Right lobe of liver (tissue), 6 donors: ENCODE measurements around the gene ASF1B. TPM values are rescaled to one million over a fixed set of nuclear protein-coding genes. Genes with fewer than 3 reads are reported as not detected.

Experiments
- ATAC-seq, 4 donors: fragments of 200-7000 bp; cut with Tn5 transposase; one replicate each; pipeline ENCODE4 v1.9.1; 2020; ENCODE audit warnings: mild to moderate bottlenecking in 4 of 4, moderate library complexity in 4 of 4
- DNase-seq, 3 donors: peaks; one replicate each; pipeline ENCODE4 v3.0.0-alpha.2; 2020
- H3K27ac ChIP-seq, 3 donors: fragments of 200-600 bp; one replicate each; pipeline ENCODE4 v1.8.0; 2022
- H3K27me3 ChIP-seq, 2 donors: fragments of 200-600 bp; one replicate each; pipeline ENCODE4 v1.8.0; 2022
- H3K36me3 ChIP-seq, 4 donors: fragments of 200-600 bp; sonication (generic) in 1 of 4; one replicate each; pipeline versions ENCODE4 v1.5.1 to v1.8.0; 2017 to 2022; ENCODE audit warnings: control low read depth in 1 of 4
- H3K4me1 ChIP-seq, 4 donors: fragments of 200-600 bp; sonication (generic) in 1 of 4; one replicate each; pipeline versions ENCODE4 v1.5.1 to v1.8.0; 2017 to 2022; ENCODE audit warnings: control low read depth in 1 of 4
- H3K4me3 ChIP-seq, 3 donors: fragments of 200-600 bp; one replicate each; pipeline ENCODE4 v1.8.0; 2022
- H3K9me3 ChIP-seq, 4 donors: fragments of 200-600 bp; sonication (generic) in 1 of 4; one replicate each; pipeline versions ENCODE4 v1.5.1 to v1.8.0; 2017 to 2022; ENCODE audit warnings: control low read depth in 1 of 4
- CTCF ChIP-seq, 4 donors: fragments of 200-600 bp in 3 of 4; fragments of 450-650 bp in 1 of 4; IDR thresholded peaks; one replicate each; pipeline versions ENCODE4 v1.5.1 to v1.8.0; 2016 to 2022; ENCODE audit warnings: antibody characterized with exemption in 4 of 4, mild to moderate bottlenecking in 2 of 4
- POLR2A ChIP-seq: fragments of 450-650 bp; IDR thresholded peaks from one replicate; pipeline ENCODE4 v1.6.1; 2017; ENCODE audit warnings: antibody characterized with exemption, mild to moderate bottlenecking
- WGBS: methylation state at CpG from one replicate; pipeline ENCODE4 v1.1.6; 2018; ENCODE audit warnings: low coverage, low lambda C conversion rate; ENCODE audit not compliant: insufficient coverage; ENCODE audit errors: missing lambda C conversion rate; 5-methylcytosine and 5-hydroxymethylcytosine counted together
- intact Hi-C, 2 donors: fragments of 100-400 bp; cut with DNase I; formaldehyde crosslinking; loops; one replicate each; pipeline versions ENCODE4 v1.11.2 to v1.14.1; 2022
- total RNA-seq, 6 experiments: library from RNA; depleted of rRNA in 2 of 6; stranded (reverse); fragments of >200 nt in 2 of 6; fragmentation: NEBNext Ultra II Directional in 3 of 6; extraction: Animal tissue kit (Norgen Biotek cat#: 25700) in 3 of 6; gene quantifications; one replicate each; pipeline versions ENCODE4 v1.1.0 to v1.2.4, GENCODE V29; 2016 to 2023
- donor health status: DM: no; HTN: yes; CAD: no.
- donor health status: DM: no; HTN: no; CAD: no.
- donor health status: DM: no; HTN: no; CAD: no.
- donor health status: DM: no; HTN: yes; CAD: no.
- donor health status: DM: no; HTN: yes; CAD: no.

The ASF1B gene
- total RNA-seq, 6 experiments from 2014 or later: 0.24 to 5.3 (median 0.61) TPM

- Histone ChIP-seq H3K4me3 (peak overlapping the region in 2 of 3 donors; percentile 1 to 39), H3K4me1 (peaks cover 0 to 40% (median 21%) of the 10 kb centered on the region in 4 donors), H3K27ac (peak overlapping the region; percentile 70 to 84 (median 78)), H3K27me3 (no peaks in the 10 kb centered on the region), H3K9me3 (no peaks in the 10 kb centered on the region), H3K36me3 (no peaks in the 10 kb centered on the region)
- DNase-seq: peak; percentile 61 to 74 (median 69)
- peak; percentile 27 to 52 (median 36) for ATAC-seq
- intact Hi-C loops: no loop called here
- TF ChIP-seq CTCF (IDR thresholded peaks at IDR 0.05) (no peak), POLR2A (no peak)
- 26% methylated on average over 10 of the region's 12 CpGs for WGBS
These were observed 23.5 kb downstream of the ASF1B start for GRCh38 chr19:14112809-14113385.

DNA sequence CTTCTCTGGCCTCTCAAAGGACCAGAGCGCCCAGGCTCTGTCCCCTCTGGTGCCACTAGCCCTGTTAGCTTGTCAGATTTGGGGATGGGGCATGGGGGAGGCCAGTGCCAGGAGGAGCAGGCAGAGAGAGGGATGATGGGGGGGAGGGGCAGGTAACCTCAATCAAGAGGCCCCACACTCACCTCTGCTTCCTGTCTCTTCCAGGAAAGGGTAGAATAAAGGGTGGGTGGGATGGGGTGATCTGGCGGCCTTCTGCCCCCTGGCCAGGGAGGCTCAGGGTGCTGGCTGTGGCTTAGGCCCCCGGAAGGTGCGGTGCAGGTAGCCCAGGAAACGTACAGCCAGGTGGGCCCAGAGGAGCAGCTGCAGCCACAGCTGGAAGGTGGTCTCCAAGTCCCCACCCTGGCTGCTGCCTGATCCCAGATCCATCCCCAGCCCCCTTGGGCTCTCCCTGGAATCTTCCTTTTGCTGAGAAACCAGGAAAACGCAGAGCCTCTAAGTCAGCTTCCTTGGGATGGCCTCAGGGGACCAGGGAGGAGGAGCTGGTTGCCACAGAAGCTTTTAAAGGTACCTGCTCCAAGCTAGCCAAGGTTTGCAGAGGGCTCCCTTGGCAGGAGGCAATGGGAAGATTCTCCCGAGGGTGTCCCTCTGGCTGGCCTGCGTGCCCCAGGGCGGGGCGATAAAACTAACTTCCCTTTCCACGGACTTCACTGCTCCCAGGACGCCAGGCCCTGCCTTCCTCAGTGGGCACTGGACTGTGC, 24.2 kb downstream of the ASF1B start:
- Histone ChIP-seq H3K36me3 (no peaks in the 10 kb centered on the region), H3K4me1 (peaks cover 0 to 40% (median 21%) of the 10 kb centered on the region in 4 donors), H3K4me3 (peak overlapping the region in 1 of 3 donors; percentile 39), H3K27ac (peak overlapping the region; percentile 70 to 84 (median 78)), H3K9me3 (no peaks in the 10 kb centered on the region), H3K27me3 (no peaks in the 10 kb centered on the region)
- 32% methylated on average over 4 of the region's 12 CpGs for WGBS
- intact Hi-C loops: no loop called here
- TF ChIP-seq CTCF (IDR thresholded peaks at IDR 0.05): no peak
- no peak for TF ChIP-seq POLR2A
- DNase-seq (no peak), ATAC-seq (peak; percentile 6 to 47 (median 17))

DNA sequence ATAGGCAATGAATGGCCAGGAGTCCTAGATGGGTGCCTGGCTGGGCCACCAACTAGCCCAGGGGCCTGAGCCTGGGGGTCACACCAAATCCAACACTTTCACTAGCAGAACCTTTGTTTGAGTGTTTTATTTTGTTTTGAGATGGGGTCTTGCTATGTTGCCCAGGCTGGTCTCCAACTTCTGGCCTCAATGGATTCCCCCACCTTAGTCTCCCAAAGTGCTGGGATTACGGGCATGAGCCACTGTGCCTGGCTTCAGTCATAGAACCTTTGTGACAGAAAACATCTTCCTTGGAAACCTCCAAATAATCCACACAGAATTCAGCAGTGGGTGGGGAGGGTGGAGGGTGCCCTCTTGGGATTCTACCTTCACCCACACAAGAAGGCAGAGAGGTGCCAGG, 24.9 kb downstream of the ASF1B start:
- H3K27me3 ChIP-seq: no peaks in the 10 kb centered on the region
- ATAC-seq: no peak
- intact Hi-C loops: no loop called here
- H3K36me3 ChIP-seq: peaks cover 0 to 2% (median 0%) of the 10 kb centered on the region in 4 donors
- H3K27ac ChIP-seq: no peak overlapping the region
- no peak for TF ChIP-seq CTCF (IDR thresholded peaks at IDR 0.05)
- TF ChIP-seq POLR2A: no peak
- 86% methylated on average over 1 of the region's 1 CpG for WGBS
- no peaks in the 10 kb centered on the region for H3K9me3 ChIP-seq
- no peak overlapping the region for H3K4me3 ChIP-seq
- no peak for DNase-seq
- peaks cover 0 to 37% (median 20%) of the 10 kb centered on the region in 4 donors for H3K4me1 ChIP-seq

DNA sequence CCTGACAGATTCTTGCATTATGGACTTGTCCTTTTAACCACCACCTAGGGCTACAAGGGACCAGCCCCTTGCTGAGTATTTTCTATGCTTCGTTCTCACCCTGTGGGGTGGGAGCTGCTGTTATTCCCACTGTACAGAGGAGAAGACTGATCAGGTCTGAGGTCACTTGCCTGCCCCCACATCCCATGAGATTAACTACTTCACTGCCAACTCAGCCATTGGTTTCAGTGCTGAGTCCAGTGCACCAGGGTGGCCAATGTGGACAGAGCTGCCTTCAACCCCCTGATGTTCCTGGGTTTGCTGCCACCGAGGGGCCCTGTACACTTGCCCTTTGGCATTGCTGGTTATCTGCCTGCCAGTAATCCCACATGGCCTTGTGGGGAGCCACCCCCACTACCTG, 25.7 kb downstream of the ASF1B start:
- TF ChIP-seq CTCF (IDR thresholded peaks at IDR 0.05): no peak
- no peak for TF ChIP-seq POLR2A
- H3K36me3 ChIP-seq: peaks cover 0 to 11% (median 3%) of the 10 kb centered on the region in 4 donors
- DNase-seq (no peak), ATAC-seq (no peak)
- H3K27me3 ChIP-seq: no peaks in the 10 kb centered on the region
- WGBS: 100% methylated on average over 1 of the region's 2 CpGs
- H3K4me1 ChIP-seq: peaks cover 0 to 31% (median 16%) of the 10 kb centered on the region in 4 donors
- no peak overlapping the region for H3K27ac ChIP-seq
- intact Hi-C loops: no loop called here
- H3K4me3 ChIP-seq: no peak overlapping the region
- no peaks in the 10 kb centered on the region for H3K9me3 ChIP-seq
